Caco-2 (cell line): Measurements from ENCODE around the gene DAZ1. TPM values are rescaled to one million over a fixed set of nuclear protein-coding genes. Genes with fewer than 3 reads are reported as not detected.
"Not testable (repeated sequence)": the region's sequence is repeated elsewhere in the genome, so short reads cannot be mapped to it uniquely, and the experiment has no call there.

Source experiments
- Bru-seq: library from RNA; stranded (reverse); fragments of 400-500 nt; gene quantifications from one replicate; lab custom pipeline; 2021; lab: Mats Ljungman, UMichigan
- BruChase-seq, 2 experiments: library from RNA; stranded (reverse); fragments of 400-500 nt; gene quantifications; one replicate each; lab custom pipeline; 2021; lab: Mats Ljungman, UMichigan
- BruUV-seq: library from RNA; stranded (reverse); fragments of 400-500 nt; replicated peaks from 2 replicates; lab custom pipeline; 2021; lab: Mats Ljungman, UMichigan
- CTCF ChIA-PET: fragments of 300-600 bp; sonication (Branson Sonifier 250); formaldehyde crosslinking; loops from one replicate; lab custom pipeline; 2022; ENCODE audit warnings: antibody characterized with exemption; lab: Charles Lee
- POLR2A ChIA-PET: fragments of 300-600 bp; sonication (Branson Sonifier 250); formaldehyde crosslinking; loops from one replicate; lab custom pipeline; 2022; ENCODE audit warnings: antibody characterized with exemption; lab: Charles Lee
- DNase-seq, 2 experiments: peaks; one replicate each; pipeline versions ENCODE4 v3.0.0 to v3.0.0-alpha.2; 2020 to 2022
- H3K27me3 ChIP-seq: replicated peaks from 2 replicates; pipeline ENCODE4 v1.6.0; 2011; ENCODE audit warnings: low read length; ENCODE audit not compliant: control insufficient read depth, insufficient read depth
- H3K36me3 ChIP-seq: 2 replicates; pipeline ENCODE4 v1.5.1; 2011; ENCODE audit warnings: low read length; ENCODE audit not compliant: control insufficient read depth, insufficient read depth
- H3K4me1 ChIP-seq: fragments of 250-450 bp; sonication (Bioruptor Pico); 2 replicates; pipeline ENCODE4 v1.5.1; 2020; ENCODE audit warnings: mild to moderate bottlenecking
- H3K4me3 ChIP-seq: 2 replicates; pipeline ENCODE4 v1.5.1; 2011; ENCODE audit warnings: low read depth, mild to moderate bottlenecking, control low read depth, low read length
- H3K9me3 ChIP-seq: fragments of 250-450 bp; sonication (Bioruptor Pico); 2 replicates; pipeline ENCODE4 v1.5.1; 2020; ENCODE audit warnings: mild to moderate bottlenecking, moderate library complexity
- H3K27ac Mint-ChIP-seq: one replicate; pipeline ENCODE4 v1.8.0; 2022; ENCODE audit warnings: mixed read lengths; ENCODE audit not compliant: unreplicated experiment
- H3K27me3 Mint-ChIP-seq: one replicate; pipeline ENCODE4 v1.8.0; 2022; ENCODE audit warnings: mixed read lengths; ENCODE audit not compliant: insufficient read depth, unreplicated experiment
- H3K36me3 Mint-ChIP-seq: one replicate; pipeline ENCODE4 v1.8.0; 2022; ENCODE audit warnings: mild to moderate bottlenecking, mixed read lengths; ENCODE audit not compliant: insufficient read depth, unreplicated experiment
- H3K4me1 Mint-ChIP-seq: one replicate; pipeline ENCODE4 v1.8.0; 2022; ENCODE audit warnings: low read depth, mixed read lengths; ENCODE audit not compliant: unreplicated experiment
- H3K4me3 Mint-ChIP-seq: one replicate; pipeline ENCODE4 v1.8.0; 2022; ENCODE audit warnings: mild to moderate bottlenecking, moderate library complexity, mixed read lengths; ENCODE audit not compliant: unreplicated experiment
- H3K9me3 Mint-ChIP-seq: one replicate; pipeline ENCODE4 v1.8.0; 2022; ENCODE audit warnings: mixed read lengths; ENCODE audit not compliant: unreplicated experiment
- intact Hi-C: fragments of 100-400 bp; cut with micrococcal nuclease; formaldehyde crosslinking; loops from one replicate; pipeline ENCODE4 v1.10.0; 2022; ENCODE audit not compliant: unreplicated experiment
- long read RNA-seq: library from polyadenylated mRNA; stranded (forward); transcript quantifications from one replicate; pipeline ENCODE4 v2.0.0, GENCODE V29; 2022
- total RNA-seq: library from RNA; stranded (reverse); gene quantifications from 2 replicates; pipeline ENCODE4 v1.2.3, GENCODE V29; 2022

Gene DAZ1
- total RNA-seq (not detected in 2 replicates), Bru-seq, nascent RNA (percentile 0 among the genes with signal in this experiment), BruChase-seq, experiment 1, labeled RNA remaining after a 2-hour chase (not detected), BruChase-seq, experiment 2, labeled RNA remaining after a 6-hour chase (not detected)
- long read RNA-seq = 0 reads

GRCh38 chrY:23198908-23199307 is at the start of gene DAZ1:
Gene DAZ1, minus strand, starts transcription at chrY:23199008. Its CDS starts 208 bp downstream, at chrY:23198800.
- H3K9me3 ChIP-seq, H3K27ac Mint-ChIP-seq, H3K36me3 ChIP-seq, H3K9me3 Mint-ChIP-seq, DNase-seq, H3K4me3 ChIP-seq, H3K27me3 ChIP-seq, H3K4me1 Mint-ChIP-seq, POLR2A ChIA-PET, BruUV-seq, CTCF ChIA-PET, H3K4me1 ChIP-seq, intact Hi-C loops, H3K4me3 Mint-ChIP-seq, H3K36me3 Mint-ChIP-seq, H3K27me3 Mint-ChIP-seq: not testable (repeated sequence)

DNA sequence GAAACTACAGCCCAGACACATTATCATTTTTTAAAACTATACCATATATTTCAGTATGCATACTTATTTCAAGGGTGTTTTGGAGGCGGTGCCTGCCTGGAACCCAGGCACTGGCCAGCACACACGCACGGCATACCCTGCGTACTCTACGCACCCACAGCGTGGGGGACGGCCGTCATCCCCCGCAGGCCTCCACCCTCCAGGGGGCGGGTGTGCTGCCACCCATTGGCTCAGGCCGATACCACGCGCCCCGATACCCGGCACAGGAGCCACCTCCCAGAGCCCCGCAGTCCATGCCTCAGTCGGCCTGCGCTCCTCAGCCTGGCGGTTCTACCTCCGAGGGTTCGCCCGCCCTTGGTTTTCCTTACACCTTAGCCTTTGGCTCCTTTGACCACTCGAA is 20.4 kb upstream of the DAZ1 start, which contains the start of gene DAZ2:
DAZ2 (plus strand) TSS at position 301 of the 400 bp plus-strand sequence. CDS start 208 bp downstream, outside the sequence.
- H3K9me3 Mint-ChIP-seq, H3K9me3 ChIP-seq, H3K27me3 ChIP-seq, H3K4me1 ChIP-seq, DNase-seq, H3K36me3 Mint-ChIP-seq, H3K4me3 ChIP-seq, CTCF ChIA-PET, H3K27ac Mint-ChIP-seq, POLR2A ChIA-PET, H3K4me3 Mint-ChIP-seq, H3K36me3 ChIP-seq, H3K4me1 Mint-ChIP-seq, H3K27me3 Mint-ChIP-seq, intact Hi-C loops, BruUV-seq: not testable (repeated sequence)

GRCh38 chrY:23210681-23211080 is 11.9 kb upstream of the DAZ1 start:
- H3K4me3 ChIP-seq, H3K9me3 Mint-ChIP-seq, H3K4me1 Mint-ChIP-seq, intact Hi-C loops, H3K4me1 ChIP-seq, H3K9me3 ChIP-seq, H3K27ac Mint-ChIP-seq, BruUV-seq, CTCF ChIA-PET, H3K36me3 ChIP-seq, H3K27me3 Mint-ChIP-seq, DNase-seq, H3K27me3 ChIP-seq, H3K4me3 Mint-ChIP-seq, POLR2A ChIA-PET, H3K36me3 Mint-ChIP-seq: not testable (repeated sequence)

DNA sequence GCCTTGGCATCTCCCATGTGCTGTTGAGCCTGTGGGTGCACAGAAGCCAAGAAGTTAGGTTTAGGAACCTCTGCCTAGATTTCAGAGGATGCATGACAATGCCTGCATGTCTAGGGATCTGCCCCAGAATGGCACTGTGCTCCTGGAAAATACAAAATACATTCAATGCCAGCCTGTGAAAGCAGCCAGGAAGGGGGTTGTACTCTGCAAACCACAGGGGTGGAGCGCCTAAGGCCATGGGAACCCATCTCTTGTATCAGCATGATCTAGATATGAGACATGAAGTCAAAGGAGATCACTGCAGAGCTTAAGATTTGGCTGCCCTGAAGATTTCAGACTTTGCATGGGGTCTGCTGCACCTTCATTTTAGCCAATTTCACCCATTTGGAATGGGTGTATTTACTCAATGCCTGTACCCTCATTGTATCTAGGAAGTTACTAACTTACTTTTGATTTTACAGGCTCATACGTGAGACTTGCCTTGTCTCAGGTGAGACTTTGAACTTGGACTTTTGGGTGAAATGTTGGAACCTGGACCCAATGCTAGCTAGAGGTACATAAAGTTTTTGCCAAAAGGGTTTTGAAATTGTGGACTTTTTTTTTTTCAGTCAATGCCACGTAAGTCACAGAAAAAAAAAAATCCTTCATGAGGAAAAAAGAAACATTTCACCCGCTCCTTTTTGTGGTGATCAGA is 11.1 kb upstream of the DAZ1 start:
- CTCF ChIA-PET, intact Hi-C loops, H3K9me3 ChIP-seq, H3K9me3 Mint-ChIP-seq, H3K4me3 Mint-ChIP-seq, H3K36me3 Mint-ChIP-seq, H3K27me3 ChIP-seq, H3K27ac Mint-ChIP-seq, H3K36me3 ChIP-seq, H3K4me1 Mint-ChIP-seq, POLR2A ChIA-PET, H3K4me3 ChIP-seq, BruUV-seq, H3K27me3 Mint-ChIP-seq, DNase-seq, H3K4me1 ChIP-seq: not testable (repeated sequence)

- intact Hi-C loops, BruUV-seq, H3K4me1 Mint-ChIP-seq, H3K4me3 ChIP-seq, CTCF ChIA-PET, H3K4me1 ChIP-seq, H3K9me3 ChIP-seq, H3K27me3 ChIP-seq, H3K27ac Mint-ChIP-seq, H3K27me3 Mint-ChIP-seq, H3K36me3 Mint-ChIP-seq, DNase-seq, H3K36me3 ChIP-seq, H3K9me3 Mint-ChIP-seq, POLR2A ChIA-PET, H3K4me3 Mint-ChIP-seq: not testable (repeated sequence)
These were observed 8.6 kb upstream of the DAZ1 start for GRCh38 chrY:23207455-23207854.

Other genes with a start within 250 kb of the DAZ1 start
- not detected in 2 replicates for gene BPY2, start 214.7 kb downstream of the DAZ1 start, total RNA-seq
- gene DAZ2, start 20.5 kb upstream of the DAZ1 start, total RNA-seq = not detected in 2 replicates